Neuronal stem cell (in vitro differentiated cells): ENCODE measurements around the gene FCHSD1.
A peak's percentile ranks its signal among the peaks of the same experiment; 100 is the strongest.

Source experiments
- DNase-seq: peaks from one replicate; pipeline ENCODE4 v3.0.0-alpha.2; 2013; ENCODE audit warnings: low spot score
- H2AFZ ChIP-seq: one replicate; pipeline ENCODE4 v1.6.1; 2013; ENCODE audit warnings: mild to moderate bottlenecking, low read length, inconsistent platforms
- H2AK5ac ChIP-seq: 2 replicates; pipeline ENCODE4 v1.6.1; 2013; ENCODE audit warnings: low read depth, mild to moderate bottlenecking, inconsistent platforms, low read length, moderate library complexity, mixed read lengths
- H2BK120ac ChIP-seq: 2 replicates; pipeline ENCODE4 v1.6.1; 2013; ENCODE audit warnings: low read depth, mild to moderate bottlenecking, inconsistent platforms, low read length, moderate library complexity, mixed read lengths
- H2BK12ac ChIP-seq: one replicate; pipeline ENCODE4 v1.6.1; 2013; ENCODE audit warnings: low read length, inconsistent platforms
- H2BK15ac ChIP-seq: 2 replicates; pipeline ENCODE4 v1.6.1; 2013; ENCODE audit warnings: mild to moderate bottlenecking, low read length, inconsistent platforms, mixed read lengths
- H2BK5ac ChIP-seq: one replicate; pipeline ENCODE4 v1.6.1; 2013; ENCODE audit warnings: inconsistent platforms, mild to moderate bottlenecking, low read length, moderate library complexity
- H3K14ac ChIP-seq: one replicate; pipeline ENCODE4 v1.6.1; 2013; ENCODE audit warnings: low read length, inconsistent platforms
- H3K18ac ChIP-seq: 2 replicates; pipeline ENCODE4 v1.6.1; 2013; ENCODE audit warnings: low read length, inconsistent platforms
- H3K23ac ChIP-seq: 2 replicates; pipeline ENCODE4 v1.6.1; 2013; ENCODE audit warnings: low read depth, mild to moderate bottlenecking, mixed read lengths, low read length, inconsistent platforms; ENCODE audit not compliant: poor library complexity
- H3K27ac ChIP-seq: replicated peaks from 3 replicates; pipeline ENCODE4 v1.5.1; 2013; ENCODE audit warnings: low read length, inconsistent platforms
- H3K27me3 ChIP-seq, 3 experiments: 2 replicates each; pipeline ENCODE4 v1.6.1; 2013; ENCODE audit warnings: low read length in 3 of 3, mild to moderate bottlenecking in 2 of 3, inconsistent platforms in 1 of 3, low read depth in 1 of 3, mixed read lengths in 1 of 3, moderate library complexity in 1 of 3; ENCODE audit not compliant: control insufficient read depth in 3 of 3, insufficient read depth in 3 of 3
- H3K36me3 ChIP-seq, 2 donors: replicated peaks in 1 of 2; 2 replicates each; pipeline ENCODE4 v1.6.1; 2013; ENCODE audit warnings: low read length in 2 of 2; ENCODE audit not compliant: control insufficient read depth in 2 of 2, insufficient read depth in 2 of 2
- H3K4ac ChIP-seq: 2 replicates; pipeline ENCODE4 v1.6.1; 2013; ENCODE audit warnings: inconsistent platforms, mild to moderate bottlenecking, low read length, moderate library complexity
- H3K4me1 ChIP-seq, 2 donors: 1 replicate in 1 of 2; 2 replicates in 1 of 2; pipeline ENCODE4 v1.6.1; 2013; ENCODE audit warnings: low read length in 2 of 2, low read depth in 1 of 2; ENCODE audit not compliant: control insufficient read depth in 2 of 2, insufficient read depth in 1 of 2
- H3K4me2 ChIP-seq: one replicate; pipeline ENCODE4 v1.6.1; 2013; ENCODE audit warnings: mild to moderate bottlenecking, low read length, inconsistent platforms; ENCODE audit not compliant: insufficient read depth, poor library complexity, severe bottlenecking
- H3K4me3 ChIP-seq, 2 donors: 2 replicates each; pipeline ENCODE4 v1.5.1; 2013; ENCODE audit warnings: low read length in 2 of 2, mild to moderate bottlenecking in 2 of 2, inconsistent platforms in 1 of 2, moderate library complexity in 1 of 2
- H3K79me1 ChIP-seq: one replicate; pipeline ENCODE4 v1.6.1; 2013; ENCODE audit warnings: low read depth, mild to moderate bottlenecking, inconsistent platforms, low read length, moderate library complexity
- H3K9ac ChIP-seq: one replicate; pipeline ENCODE4 v1.6.1; 2013; ENCODE audit warnings: mild to moderate bottlenecking, low read depth, low read length, inconsistent platforms; ENCODE audit not compliant: poor library complexity
- H3K9me3 ChIP-seq, 2 donors: replicated peaks in 1 of 2; 2 replicates each; pipeline versions ENCODE3 to v1.6.1; 2013; ENCODE audit warnings: low read length in 2 of 2, mild to moderate bottlenecking in 2 of 2, inconsistent platforms in 1 of 2, low read depth in 1 of 2, mixed read lengths in 1 of 2, moderate library complexity in 1 of 2; ENCODE audit not compliant: control insufficient read depth in 2 of 2, insufficient read depth in 1 of 2
- H4K8ac ChIP-seq: one replicate; pipeline ENCODE4 v1.6.1; 2013; ENCODE audit warnings: low read depth, mild to moderate bottlenecking, inconsistent platforms, low read length, moderate library complexity
- H4K91ac ChIP-seq: one replicate; pipeline ENCODE4 v1.6.1; 2013; ENCODE audit warnings: low read length, low read depth, mild to moderate bottlenecking, inconsistent platforms; ENCODE audit not compliant: poor library complexity
- WGBS, 2 donors: extraction: QIAGEN DNeasy Blood & Tissue Kit; methylation state at CpG; one replicate each; pipeline ENCODE4 v1.1.7; 2013; ENCODE audit warnings: missing lambda C conversion rate in 2 of 2, mixed read lengths in 1 of 2; ENCODE audit not compliant: insufficient read length in 2 of 2, insufficient replicate concordance in 1 of 2; ENCODE audit errors: extremely low coverage in 2 of 2; 5-methylcytosine and 5-hydroxymethylcytosine counted together

Gene FCHSD1

GRCh38 chr5:141672071-141672840 lies 21.0 kb upstream of the FCHSD1 start:
- Histone ChIP-seq H3K27ac (no peak overlapping the region), H3K79me1 (no peaks in the 10 kb centered on the region), H4K8ac (no peak overlapping the region), H2BK5ac (no peak overlapping the region), H2BK120ac (no peak overlapping the region), H3K14ac (no peak overlapping the region), H2BK12ac (no peak overlapping the region), H3K9me3 (no peaks in the 10 kb centered on the region), H2AK5ac (no peak overlapping the region), H4K91ac (no peak overlapping the region), H3K36me3 (peaks cover 10 to 59% of the 10 kb centered on the region in 2 donors), H3K4me1 (peaks cover 8 to 16% of the 10 kb centered on the region in 2 donors), H3K9ac (peak overlapping the region; percentile 24), H3K23ac (no peak overlapping the region), H3K27me3 (no peaks in the 10 kb centered on the region), H2AFZ (peak overlapping the region; percentile 72), H3K4me2 (no peak overlapping the region), H3K4me3 (no peak overlapping the region), H3K18ac (no peak overlapping the region), H2BK15ac (no peak overlapping the region), H3K4ac (no peak overlapping the region)
- WGBS, 2 donors, result no CpG with 5 or more reads among the region's 23 CpGs
- no peak for DNase-seq

DNA sequence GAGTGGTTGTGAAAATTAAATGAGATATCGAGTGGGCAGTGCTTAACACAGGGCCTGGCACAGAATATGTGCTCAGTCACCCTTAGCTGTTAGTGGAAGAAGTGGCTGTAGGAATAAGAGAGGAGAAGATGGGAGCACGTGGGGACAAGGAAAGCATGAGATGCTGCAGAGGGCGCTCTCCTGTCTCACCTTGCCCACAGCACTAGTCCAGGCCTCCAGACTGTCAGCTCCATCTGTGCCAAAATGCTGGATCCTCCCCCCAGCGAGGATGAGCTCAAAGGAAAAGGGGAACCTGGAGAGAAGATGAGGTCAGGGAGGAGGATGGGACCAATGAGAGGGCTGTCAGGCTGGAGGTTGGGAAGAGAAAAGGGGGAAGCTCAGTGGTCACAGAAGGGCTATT lies 18.3 kb upstream of the FCHSD1 start:
- no peak overlapping the region for H3K27ac ChIP-seq
- H3K36me3 ChIP-seq, result peaks cover 10 to 50% of the 10 kb centered on the region in 2 donors
- no CpG with 5 or more reads among the region's 4 CpGs for WGBS, 2 donors

DNA sequence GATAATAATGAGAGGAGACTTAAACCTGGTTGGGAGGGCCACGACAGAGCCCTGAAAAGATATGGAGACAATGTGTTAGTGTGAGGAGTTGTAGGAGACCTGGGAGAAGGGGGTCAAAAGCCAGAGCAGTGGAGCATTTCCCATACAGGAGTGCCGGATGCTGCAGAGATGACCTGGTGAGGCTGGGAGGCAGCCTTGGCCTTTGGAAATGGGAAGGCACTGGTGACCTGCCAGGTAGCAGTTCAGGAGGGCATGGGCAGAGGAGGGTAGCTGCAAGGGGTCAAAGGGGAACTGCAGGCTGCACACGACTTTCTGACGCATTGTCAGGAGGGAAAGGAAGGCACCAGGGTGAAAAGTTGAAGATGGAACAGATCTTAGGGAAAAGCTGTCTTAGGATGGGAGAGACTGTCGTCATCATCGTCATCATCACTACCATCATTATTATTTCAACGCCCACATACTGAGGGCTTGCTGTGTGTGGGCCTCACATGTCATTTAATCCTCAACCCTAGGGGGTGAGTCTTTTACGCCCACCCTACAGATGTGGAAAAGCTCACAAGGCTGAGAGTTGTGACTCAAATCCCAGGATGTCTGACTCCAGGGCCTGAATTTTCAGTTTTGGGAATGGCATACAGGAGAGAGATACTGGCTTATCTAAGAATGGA lies 17.5 kb upstream of the FCHSD1 start:
- WGBS, 2 donors, result no CpG with 5 or more reads among the region's 8 CpGs
- no peaks in the 10 kb centered on the region for H3K27me3 ChIP-seq

More for the DNA sequence above, 18.3 kb upstream of the FCHSD1 start:
- Histone ChIP-seq H3K9me3 (no peaks in the 10 kb centered on the region), H2AFZ (no peak overlapping the region), H3K14ac (no peak overlapping the region), H4K91ac (no peak overlapping the region), H3K4me1 (peaks cover 5 to 11% of the 10 kb centered on the region in 2 donors), H3K23ac (no peak overlapping the region), H3K79me1 (no peaks in the 10 kb centered on the region), H2AK5ac (no peak overlapping the region), H3K18ac (no peak overlapping the region), H3K27me3 (no peaks in the 10 kb centered on the region), H3K4ac (no peak overlapping the region), H4K8ac (no peak overlapping the region), H2BK15ac (no peak overlapping the region), H3K4me2 (no peak overlapping the region), H3K9ac (no peak overlapping the region), H2BK120ac (no peak overlapping the region), H2BK12ac (no peak overlapping the region), H2BK5ac (no peak overlapping the region), H3K4me3 (no peak overlapping the region)
- DNase-seq, result no peak

More for the DNA sequence above, 17.5 kb upstream of the FCHSD1 start:
- no peak overlapping the region for H3K23ac ChIP-seq
- peak overlapping the region; percentile 61 for H2AK5ac ChIP-seq
- H2AFZ ChIP-seq, result no peak overlapping the region
- DNase-seq, result no peak
- H3K27ac ChIP-seq, result no peak overlapping the region
- no peak overlapping the region for H4K91ac ChIP-seq
- H3K79me1 ChIP-seq, result no peaks in the 10 kb centered on the region
- H2BK120ac ChIP-seq, result no peak overlapping the region
- no peaks in the 10 kb centered on the region for H3K9me3 ChIP-seq
- H2BK15ac ChIP-seq, result no peak overlapping the region
- H2BK12ac ChIP-seq, result no peak overlapping the region
- H3K4me2 ChIP-seq, result no peak overlapping the region
- H4K8ac ChIP-seq, result no peak overlapping the region
- H3K4me1 ChIP-seq, result peaks cover 5 to 9% of the 10 kb centered on the region in 2 donors
- peaks cover 15 to 53% of the 10 kb centered on the region in 2 donors for H3K36me3 ChIP-seq
- no peak overlapping the region for H3K14ac ChIP-seq
- no peak overlapping the region for H3K4me3 ChIP-seq
- no peak overlapping the region for H3K18ac ChIP-seq
- no peak overlapping the region for H2BK5ac ChIP-seq
- peak overlapping the region; percentile 12 for H3K9ac ChIP-seq
- no peak overlapping the region for H3K4ac ChIP-seq
